DND-41 (cell line): ENCODE data around the gene PRR15L.

ENCODE experiments used
- EZH2 ChIP-seq: IDR thresholded peaks from 3 replicates; pipeline ENCODE4 v1.6.1; 2012; ENCODE audit warnings: borderline replicate concordance, low read depth, mild to moderate bottlenecking, moderate library complexity, low read length, inconsistent platforms; ENCODE audit not compliant: severe bottlenecking
- TF ChIP-seq, protein P1 (sequence below): IDR thresholded peaks from 2 replicates; pipeline ENCODE4 v1.5.1; 2012; ENCODE audit warnings: borderline replicate concordance, low read length, moderate library complexity, mild to moderate bottlenecking; ENCODE audit not compliant: poor library complexity, severe bottlenecking; ENCODE audit errors: extremely low read depth

GRCh38 chr17:47918991-47919390 is 38.7 kb downstream of the PRR15L start:
- TF ChIP-seq, protein P1, sequence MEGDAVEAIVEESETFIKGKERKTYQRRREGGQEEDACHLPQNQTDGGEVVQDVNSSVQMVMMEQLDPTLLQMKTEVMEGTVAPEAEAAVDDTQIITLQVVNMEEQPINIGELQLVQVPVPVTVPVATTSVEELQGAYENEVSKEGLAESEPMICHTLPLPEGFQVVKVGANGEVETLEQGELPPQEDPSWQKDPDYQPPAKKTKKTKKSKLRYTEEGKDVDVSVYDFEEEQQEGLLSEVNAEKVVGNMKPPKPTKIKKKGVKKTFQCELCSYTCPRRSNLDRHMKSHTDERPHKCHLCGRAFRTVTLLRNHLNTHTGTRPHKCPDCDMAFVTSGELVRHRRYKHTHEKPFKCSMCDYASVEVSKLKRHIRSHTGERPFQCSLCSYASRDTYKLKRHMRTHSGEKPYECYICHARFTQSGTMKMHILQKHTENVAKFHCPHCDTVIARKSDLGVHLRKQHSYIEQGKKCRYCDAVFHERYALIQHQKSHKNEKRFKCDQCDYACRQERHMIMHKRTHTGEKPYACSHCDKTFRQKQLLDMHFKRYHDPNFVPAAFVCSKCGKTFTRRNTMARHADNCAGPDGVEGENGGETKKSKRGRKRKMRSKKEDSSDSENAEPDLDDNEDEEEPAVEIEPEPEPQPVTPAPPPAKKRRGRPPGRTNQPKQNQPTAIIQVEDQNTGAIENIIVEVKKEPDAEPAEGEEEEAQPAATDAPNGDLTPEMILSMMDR = no peak
- no peak for TF ChIP-seq EZH2
